ENCODE results near the gene ZNF548.

GRCh38 chr19:57362419-57362818 is 27.2 kb upstream of the ZNF548 start:
- TF ChIP-seq CTCF (IDR thresholded peaks at IDR 0.05): no peak
- no peak for TF ChIP-seq POLR2A (IDR thresholded peaks at IDR 0.05)
- TF ChIP-seq POLR2AphosphoS5 (IDR thresholded peaks at IDR 0.05): no peak
- TF ChIP-seq EP300 (IDR thresholded peaks at IDR 0.05): no peak

Data from stomach (tissue), 4 donors.